Activated T-cell treated with anti-CD3 and anti-CD28 coated beads, Interleukin-2, amount 50 U/mL, for 4 hours (primary cell): ENCODE results near the gene TUBA4A. TPM values are rescaled to one million over a fixed set of nuclear protein-coding genes. Genes with fewer than 3 reads are reported as not detected.
A peak's percentile ranks its signal among the peaks of the same experiment; 100 is the strongest.

Source experiments
- ATAC-seq, 2 donors: fragments of 200-7000 bp; cut with Tn5 transposase; one replicate each; pipeline ENCODE4 v1.10.0; 2021
- DNase-seq: peaks from one replicate; pipeline ENCODE4 v3.0.0-alpha.2; 2020
- H3K27me3 Mint-ChIP-seq: one replicate; pipeline ENCODE4 v1.8.0; 2021; ENCODE audit warnings: low read depth, mixed read lengths
- H3K36me3 Mint-ChIP-seq: one replicate; pipeline ENCODE4 v1.8.0; 2022; ENCODE audit warnings: mixed read lengths; ENCODE audit not compliant: insufficient read depth
- H3K4me1 Mint-ChIP-seq: one replicate; pipeline ENCODE4 v1.8.0; 2021; ENCODE audit warnings: low read depth, mixed read lengths
- H3K4me3 Mint-ChIP-seq: one replicate; pipeline ENCODE4 v1.8.0; 2021; ENCODE audit warnings: mild to moderate bottlenecking, moderate library complexity, mixed read lengths
- H3K9me3 Mint-ChIP-seq: one replicate; pipeline ENCODE4 v1.8.0; 2021; ENCODE audit warnings: mixed read lengths
- total RNA-seq, 3 donors: library from RNA; stranded (reverse); gene quantifications; one replicate each; pipeline ENCODE4 v1.2.1, GENCODE V29; 2021

Gene TUBA4A
- total RNA-seq, 3 donors from 2014 or later, result 167 to 201 (median 190) TPM

- ATAC-seq (peak in 1 of 2 donors; percentile 9), DNase-seq (no peak)
- H3K36me3 Mint-ChIP-seq, result peaks cover 18% of the 10 kb centered on the region
- peak overlapping the region; percentile 97 for H3K4me3 Mint-ChIP-seq
- H3K9me3 Mint-ChIP-seq, result no peaks in the 10 kb centered on the region
- H3K27me3 Mint-ChIP-seq, result no peaks in the 10 kb centered on the region
- H3K4me1 Mint-ChIP-seq, result peaks cover 63% of the 10 kb centered on the region
These were observed 7.9 kb downstream of the TUBA4A start for GRCh38 chr2:219245899-219246230.

- Mint-ChIP-seq H3K36me3 (peaks cover 13% of the 10 kb centered on the region), H3K9me3 (no peaks in the 10 kb centered on the region), H3K4me1 (peaks cover 57% of the 10 kb centered on the region), H3K4me3 (peak within 1 kb of the TSS; percentile 97), H3K27me3 (no peaks in the 10 kb centered on the region)
- DNase-seq (peak; percentile 84), ATAC-seq (peak; percentile 77 to 78)
These were observed 8.4 kb downstream of the TUBA4A start, which contains the start of the genes GLB1L and STK16 for GRCh38 chr2:219245148-219245898. Gene GLB1L, minus strand, starts transcription at chr2:219245444. Its CDS starts 1,871 bp downstream, at chr2:219243573. Gene STK16, plus strand, starts transcription at chr2:219245479. Its CDS starts 521 bp downstream, at chr2:219246000.

- Mint-ChIP-seq H3K36me3 (peaks cover 11% of the 10 kb centered on the region), H3K4me3 (peak overlapping the region; percentile 97), H3K4me1 (peaks cover 52% of the 10 kb centered on the region), H3K27me3 (no peaks in the 10 kb centered on the region), H3K9me3 (no peaks in the 10 kb centered on the region)
- DNase-seq (no peak), ATAC-seq (no peak)
These were observed 8.9 kb downstream of the TUBA4A start for GRCh38 chr2:219244789-219245147.

GRCh38 chr2:219243291-219243761 lies 10.4 kb downstream of the TUBA4A start:
- Mint-ChIP-seq H3K9me3 (no peaks in the 10 kb centered on the region), H3K27me3 (no peaks in the 10 kb centered on the region), H3K4me1 (peaks cover 37% of the 10 kb centered on the region), H3K4me3 (peak overlapping the region; percentile 41), H3K36me3 (peaks cover 5% of the 10 kb centered on the region)
- DNase-seq, result no peak
- ATAC-seq, result no peak

GRCh38 chr2:219234331-219234730 lies 19.4 kb downstream of the TUBA4A start:
- Mint-ChIP-seq H3K27me3 (no peaks in the 10 kb centered on the region), H3K4me3 (no peak overlapping the region), H3K9me3 (no peaks in the 10 kb centered on the region), H3K4me1 (peaks cover 36% of the 10 kb centered on the region), H3K36me3 (peaks cover 45% of the 10 kb centered on the region)
- no peak for DNase-seq
- ATAC-seq, result no peak

GRCh38 chr2:219230059-219230540 lies 23.6 kb downstream of the TUBA4A start:
- Mint-ChIP-seq H3K27me3 (no peaks in the 10 kb centered on the region), H3K4me1 (peaks cover 58% of the 10 kb centered on the region), H3K4me3 (peak overlapping the region; percentile 94), H3K36me3 (peaks cover 30% of the 10 kb centered on the region), H3K9me3 (no peaks in the 10 kb centered on the region)
- DNase-seq, result no peak
- ATAC-seq, result peak; percentile 22 to 26

GRCh38 chr2:219229305-219230058 lies 24.2 kb downstream of the TUBA4A start, which contains the start of the genes ANKZF1 and ATG9A:
Gene ANKZF1, plus strand, starts transcription at chr2:219229806. Its CDS starts 452 bp downstream, at chr2:219230258.
Gene ATG9A, minus strand, starts transcription at chr2:219229636. Its CDS starts 1,612 bp downstream, at chr2:219228024.
- Mint-ChIP-seq H3K4me1 (peaks cover 55% of the 10 kb centered on the region), H3K9me3 (no peaks in the 10 kb centered on the region), H3K4me3 (peak within 1 kb of the TSS; percentile 94), H3K27me3 (no peaks in the 10 kb centered on the region), H3K36me3 (peaks cover 31% of the 10 kb centered on the region)
- DNase-seq, result peak; percentile 96
- ATAC-seq, result peak; percentile 98

GRCh38 chr2:219228911-219229304 lies 24.8 kb downstream of the TUBA4A start:
- no peak for DNase-seq
- no peak for ATAC-seq
- peak overlapping the region; percentile 94 for H3K4me3 Mint-ChIP-seq
- peaks cover 52% of the 10 kb centered on the region for H3K4me1 Mint-ChIP-seq
- H3K27me3 Mint-ChIP-seq, result no peaks in the 10 kb centered on the region
- H3K36me3 Mint-ChIP-seq, result peaks cover 32% of the 10 kb centered on the region
- no peaks in the 10 kb centered on the region for H3K9me3 Mint-ChIP-seq

GRCh38 chr2:219228041-219228910 lies 25.4 kb downstream of the TUBA4A start:
- Mint-ChIP-seq H3K27me3 (no peaks in the 10 kb centered on the region), H3K4me1 (peaks cover 52% of the 10 kb centered on the region)

GRCh38 chr2:219225350-219225749 lies 28.4 kb downstream of the TUBA4A start:
- no peak overlapping the region for H3K4me3 Mint-ChIP-seq
- no peaks in the 10 kb centered on the region for H3K9me3 Mint-ChIP-seq
- ATAC-seq, result no peak
- peaks cover 28% of the 10 kb centered on the region for H3K4me1 Mint-ChIP-seq
- DNase-seq, result no peak
- no peaks in the 10 kb centered on the region for H3K27me3 Mint-ChIP-seq
- H3K36me3 Mint-ChIP-seq, result peaks cover 27% of the 10 kb centered on the region

More at GRCh38 chr2:219228041-219228910, 25.4 kb downstream of the TUBA4A start:
- peak overlapping the region; percentile 94 for H3K4me3 Mint-ChIP-seq
- H3K36me3 Mint-ChIP-seq, result peaks cover 32% of the 10 kb centered on the region
- ATAC-seq (no peak), DNase-seq (no peak)
- no peaks in the 10 kb centered on the region for H3K9me3 Mint-ChIP-seq

- Mint-ChIP-seq H3K36me3 (peaks cover 27% of the 10 kb centered on the region), H3K9me3 (no peaks in the 10 kb centered on the region), H3K4me1 (peaks cover 27% of the 10 kb centered on the region), H3K27me3 (no peaks in the 10 kb centered on the region), H3K4me3 (no peak overlapping the region)
- DNase-seq (no peak), ATAC-seq (no peak)
These were observed 29.7 kb downstream of the TUBA4A start for GRCh38 chr2:219223831-219224610.

- DNase-seq (no peak), ATAC-seq (no peak)
- peaks cover 27% of the 10 kb centered on the region for H3K36me3 Mint-ChIP-seq
- no peak overlapping the region for H3K4me3 Mint-ChIP-seq
- peaks cover 19% of the 10 kb centered on the region for H3K4me1 Mint-ChIP-seq
- H3K27me3 Mint-ChIP-seq, result no peaks in the 10 kb centered on the region
- no peaks in the 10 kb centered on the region for H3K9me3 Mint-ChIP-seq
These were observed 31.7 kb downstream of the TUBA4A start for GRCh38 chr2:219221957-219222518.
